HL-60 (cell line): ENCODE data around the gene HNF1B.

Source experiments
- GABPA ChIP-seq: IDR thresholded peaks from 2 replicates; pipeline ENCODE4 v1.6.1; 2012; ENCODE audit warnings: low read depth
- POLR2AphosphoS5 ChIP-seq: IDR thresholded peaks from 2 replicates; pipeline ENCODE4 v1.6.1; 2012; ENCODE audit warnings: low read depth
- SPI1 ChIP-seq: IDR thresholded peaks from 2 replicates; pipeline ENCODE4 v1.6.1; 2012; ENCODE audit warnings: low read depth, mild to moderate bottlenecking, borderline replicate concordance
- TF ChIP-seq, protein P1 (sequence below): IDR thresholded peaks from one replicate; pipeline ENCODE4 v1.5.1; 2011; ENCODE audit warnings: low read length, control low read depth, inconsistent platforms; ENCODE audit not compliant: insufficient read depth
- TF ChIP-seq, protein P2 (sequence below): IDR thresholded peaks from 2 replicates; pipeline ENCODE4 v1.6.1; 2012; ENCODE audit warnings: low read depth; ENCODE audit not compliant: insufficient replicate concordance

DNA sequence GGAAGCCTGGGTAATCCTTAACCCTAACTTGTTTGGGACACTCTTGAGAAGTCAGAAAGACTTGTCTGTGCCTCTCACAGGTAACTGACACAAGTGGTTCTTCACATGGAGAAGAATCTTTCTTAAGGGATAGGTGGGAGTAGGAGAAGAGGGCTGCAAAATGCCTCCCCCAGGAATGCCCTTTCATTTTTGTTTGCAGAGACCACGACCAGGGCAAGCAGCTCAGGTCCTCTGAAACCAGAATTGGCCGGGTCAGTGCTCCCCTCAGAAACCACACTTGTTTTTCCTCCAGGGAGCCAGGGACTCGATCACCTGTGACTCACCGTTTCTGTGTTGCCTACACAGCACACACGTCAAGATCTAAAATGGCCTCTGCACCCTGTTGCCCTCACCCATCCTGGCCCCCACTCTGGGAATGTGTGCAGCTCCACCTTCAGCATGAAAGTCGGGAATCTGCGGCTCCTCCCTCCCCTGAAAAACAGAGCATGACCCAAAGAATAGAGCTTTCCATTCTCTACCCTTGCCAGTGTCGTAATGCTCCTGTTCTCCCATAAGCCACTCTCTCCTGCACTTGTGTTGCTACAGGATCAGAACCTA is 36.1 kb downstream of the HNF1B start:
- TF ChIP-seq, protein P1, sequence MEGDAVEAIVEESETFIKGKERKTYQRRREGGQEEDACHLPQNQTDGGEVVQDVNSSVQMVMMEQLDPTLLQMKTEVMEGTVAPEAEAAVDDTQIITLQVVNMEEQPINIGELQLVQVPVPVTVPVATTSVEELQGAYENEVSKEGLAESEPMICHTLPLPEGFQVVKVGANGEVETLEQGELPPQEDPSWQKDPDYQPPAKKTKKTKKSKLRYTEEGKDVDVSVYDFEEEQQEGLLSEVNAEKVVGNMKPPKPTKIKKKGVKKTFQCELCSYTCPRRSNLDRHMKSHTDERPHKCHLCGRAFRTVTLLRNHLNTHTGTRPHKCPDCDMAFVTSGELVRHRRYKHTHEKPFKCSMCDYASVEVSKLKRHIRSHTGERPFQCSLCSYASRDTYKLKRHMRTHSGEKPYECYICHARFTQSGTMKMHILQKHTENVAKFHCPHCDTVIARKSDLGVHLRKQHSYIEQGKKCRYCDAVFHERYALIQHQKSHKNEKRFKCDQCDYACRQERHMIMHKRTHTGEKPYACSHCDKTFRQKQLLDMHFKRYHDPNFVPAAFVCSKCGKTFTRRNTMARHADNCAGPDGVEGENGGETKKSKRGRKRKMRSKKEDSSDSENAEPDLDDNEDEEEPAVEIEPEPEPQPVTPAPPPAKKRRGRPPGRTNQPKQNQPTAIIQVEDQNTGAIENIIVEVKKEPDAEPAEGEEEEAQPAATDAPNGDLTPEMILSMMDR: no peak
- TF ChIP-seq POLR2AphosphoS5 (no peak), SPI1 (no peak), GABPA (no peak)
- TF ChIP-seq, protein P2, sequence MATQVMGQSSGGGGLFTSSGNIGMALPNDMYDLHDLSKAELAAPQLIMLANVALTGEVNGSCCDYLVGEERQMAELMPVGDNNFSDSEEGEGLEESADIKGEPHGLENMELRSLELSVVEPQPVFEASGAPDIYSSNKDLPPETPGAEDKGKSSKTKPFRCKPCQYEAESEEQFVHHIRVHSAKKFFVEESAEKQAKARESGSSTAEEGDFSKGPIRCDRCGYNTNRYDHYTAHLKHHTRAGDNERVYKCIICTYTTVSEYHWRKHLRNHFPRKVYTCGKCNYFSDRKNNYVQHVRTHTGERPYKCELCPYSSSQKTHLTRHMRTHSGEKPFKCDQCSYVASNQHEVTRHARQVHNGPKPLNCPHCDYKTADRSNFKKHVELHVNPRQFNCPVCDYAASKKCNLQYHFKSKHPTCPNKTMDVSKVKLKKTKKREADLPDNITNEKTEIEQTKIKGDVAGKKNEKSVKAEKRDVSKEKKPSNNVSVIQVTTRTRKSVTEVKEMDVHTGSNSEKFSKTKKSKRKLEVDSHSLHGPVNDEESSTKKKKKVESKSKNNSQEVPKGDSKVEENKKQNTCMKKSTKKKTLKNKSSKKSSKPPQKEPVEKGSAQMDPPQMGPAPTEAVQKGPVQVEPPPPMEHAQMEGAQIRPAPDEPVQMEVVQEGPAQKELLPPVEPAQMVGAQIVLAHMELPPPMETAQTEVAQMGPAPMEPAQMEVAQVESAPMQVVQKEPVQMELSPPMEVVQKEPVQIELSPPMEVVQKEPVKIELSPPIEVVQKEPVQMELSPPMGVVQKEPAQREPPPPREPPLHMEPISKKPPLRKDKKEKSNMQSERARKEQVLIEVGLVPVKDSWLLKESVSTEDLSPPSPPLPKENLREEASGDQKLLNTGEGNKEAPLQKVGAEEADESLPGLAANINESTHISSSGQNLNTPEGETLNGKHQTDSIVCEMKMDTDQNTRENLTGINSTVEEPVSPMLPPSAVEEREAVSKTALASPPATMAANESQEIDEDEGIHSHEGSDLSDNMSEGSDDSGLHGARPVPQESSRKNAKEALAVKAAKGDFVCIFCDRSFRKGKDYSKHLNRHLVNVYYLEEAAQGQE: no peak
